Measurements from ENCODE around the gene CD14.

GRCh38 chr5:140671472-140672125 lies 38.6 kb upstream of the CD14 start:
- TF ChIP-seq TCF7 (CRISPR knock-in tag; IDR thresholded peaks at IDR 0.05; ENCODE audit: low read depth) (no peak), SP1 (CRISPR knock-in tag; conservative IDR thresholded peaks at IDR 0.05) (no peak), FOXP1 (CRISPR knock-in tag; IDR thresholded peaks at IDR 0.05; ENCODE audit: borderline replicate concordance) (no peak), ETV6 (CRISPR knock-in tag; IDR thresholded peaks at IDR 0.05) (no peak), SOX15 (CRISPR knock-in tag; IDR thresholded peaks at IDR 0.05) (no peak), TEAD1 (CRISPR knock-in tag; IDR thresholded peaks at IDR 0.05) (no peak), FOXP4 (CRISPR knock-in tag; IDR thresholded peaks at IDR 0.05) (no peak)

All from WTC11 (cell line).